Heart left ventricle (tissue), 13 donors: ENCODE results near the gene EPHX1.

Source experiments
- CTCF ChIP-seq, 12 donors: fragments of 200-600 bp; sonication (generic) in 4 of 12; IDR thresholded peaks; one replicate each; pipeline versions ENCODE4 v1.5.0 to v1.8.0; 2018 to 2022; ENCODE audit warnings: antibody characterized with exemption in 12 of 12, mild to moderate bottlenecking in 5 of 12
- POLR2A ChIP-seq, 2 donors: fragments of 450-650 bp; IDR thresholded peaks; one replicate each; pipeline ENCODE4 v1.6.1; 2017; ENCODE audit warnings: antibody characterized with exemption in 2 of 2, mild to moderate bottlenecking in 2 of 2, moderate library complexity in 2 of 2
- donor health status: ischemic (EF 13 %, LVEDD 7.1; RV severe dilation, severe dysfunction).
- donor health status: DM: no; HTN: yes; CAD: no.
- donor health status: DM: no; HTN: no; CAD: no.
- donor health status: ischemic (EF 25% LVEDD 6.9; RV normal size, moderate dysfunction).
- donor health status: ischemic (EF 25% LVEDD 5.7; RV mildly dilated, moderate dysfunction).
- donor health status: ischemic (EF 35%, LVEDD 5.7; RV mildly dilated, moderate dysfunction).
- donor health status: nonischemic (EF 11% LVEDD 7.7; RV severe dilation, severe dysfunction).
- donor health status: DM: yes; HTN: yes; CAD: no.
- donor health status: PGD.
- donor health status: ischemic (EF 29% LVEDD 5.4; RV normal size, mild dysfunction).
- donor health status: nonischemic (EF 23%, LVEDD 6.1; RV moderate dilation, normal function).

GRCh38 chr1:225848030-225848955 is 38.4 kb downstream of the EPHX1 start:
- no peak for TF ChIP-seq CTCF (IDR thresholded peaks at IDR 0.05)
- no peak for TF ChIP-seq POLR2A (IDR thresholded peaks at IDR 0.05)
